HS-27A (cell line): ENCODE measurements around the gene INSYN1.

Experiments
- DNase-seq: peaks from one replicate; pipeline ENCODE4 v3.0.0-alpha.2; 2012; ENCODE audit warnings: low read depth, missing footprints

Gene INSYN1

DNA sequence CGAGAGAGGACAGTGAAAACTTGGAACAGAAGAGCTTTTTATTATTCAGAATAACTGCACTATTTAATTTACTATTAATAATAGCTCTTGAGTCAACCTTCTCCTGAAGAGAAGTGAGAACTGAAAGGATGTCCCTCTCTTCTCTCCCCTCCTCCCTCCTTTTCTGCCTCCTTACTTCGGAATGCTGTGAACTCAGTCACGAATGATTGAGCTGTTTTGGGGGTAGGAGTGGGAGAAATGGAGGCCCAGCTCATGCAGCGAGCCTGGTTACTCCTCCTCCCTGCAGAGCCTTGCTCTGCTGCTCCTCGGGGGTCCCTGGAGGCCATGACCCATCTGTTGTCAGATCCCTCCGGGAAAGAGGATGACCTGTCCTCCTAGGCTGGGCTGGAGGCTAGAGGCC lies 20.3 kb upstream of the INSYN1 start:
- no peak for DNase-seq

DNA sequence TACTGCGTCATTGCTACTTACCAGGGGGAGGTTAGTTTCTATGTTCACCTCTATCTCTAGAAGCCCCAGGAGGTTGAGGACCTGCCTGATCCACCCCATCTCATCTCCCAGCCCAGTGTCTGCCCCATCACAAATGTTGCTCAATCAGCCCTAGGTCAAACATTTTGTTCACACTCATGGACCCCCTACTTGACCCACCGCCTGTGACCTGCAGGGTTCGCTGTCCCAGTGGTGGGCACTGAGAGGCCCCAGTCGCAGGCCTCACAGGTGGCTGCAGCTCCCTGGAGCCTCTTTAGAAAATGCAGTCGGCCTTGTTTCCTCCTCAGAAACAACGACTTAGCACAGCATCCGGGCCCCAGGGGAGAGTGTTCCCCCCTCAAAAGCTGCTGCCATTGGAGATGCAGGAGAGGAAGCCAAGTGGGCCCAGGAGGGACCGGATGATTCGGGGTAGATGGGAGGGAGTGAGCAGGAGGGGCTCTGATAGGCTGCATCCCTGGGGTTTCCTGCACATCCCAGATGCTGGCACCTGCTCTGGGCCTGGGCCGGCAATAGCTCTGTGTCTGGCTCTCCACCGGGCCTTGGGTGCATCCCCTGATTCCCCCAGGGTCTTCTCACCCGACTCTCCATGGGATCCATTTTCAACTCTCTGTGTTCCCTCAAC lies 18.4 kb upstream of the INSYN1 start:
- no peak for DNase-seq

DNA sequence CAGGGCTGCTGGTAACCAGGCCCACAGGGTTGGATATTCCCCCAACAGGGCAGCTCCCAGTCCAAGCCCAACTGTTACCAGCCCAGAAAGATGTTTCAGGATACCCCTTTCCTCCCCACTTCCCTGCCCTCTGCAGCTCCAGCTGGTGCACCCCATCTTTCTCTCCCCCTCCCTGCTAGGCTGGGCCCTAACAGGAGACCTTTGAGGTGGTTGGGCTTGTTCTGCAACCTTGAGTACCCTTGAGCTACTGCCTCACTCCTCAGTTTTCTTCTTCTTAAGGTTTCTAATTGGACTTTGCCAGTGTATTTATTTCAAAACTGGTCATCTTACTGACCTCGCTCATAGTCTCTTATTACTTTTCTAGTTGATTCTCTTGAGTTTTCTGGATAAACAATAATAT lies 16.9 kb upstream of the INSYN1 start:
- no peak for DNase-seq

DNA sequence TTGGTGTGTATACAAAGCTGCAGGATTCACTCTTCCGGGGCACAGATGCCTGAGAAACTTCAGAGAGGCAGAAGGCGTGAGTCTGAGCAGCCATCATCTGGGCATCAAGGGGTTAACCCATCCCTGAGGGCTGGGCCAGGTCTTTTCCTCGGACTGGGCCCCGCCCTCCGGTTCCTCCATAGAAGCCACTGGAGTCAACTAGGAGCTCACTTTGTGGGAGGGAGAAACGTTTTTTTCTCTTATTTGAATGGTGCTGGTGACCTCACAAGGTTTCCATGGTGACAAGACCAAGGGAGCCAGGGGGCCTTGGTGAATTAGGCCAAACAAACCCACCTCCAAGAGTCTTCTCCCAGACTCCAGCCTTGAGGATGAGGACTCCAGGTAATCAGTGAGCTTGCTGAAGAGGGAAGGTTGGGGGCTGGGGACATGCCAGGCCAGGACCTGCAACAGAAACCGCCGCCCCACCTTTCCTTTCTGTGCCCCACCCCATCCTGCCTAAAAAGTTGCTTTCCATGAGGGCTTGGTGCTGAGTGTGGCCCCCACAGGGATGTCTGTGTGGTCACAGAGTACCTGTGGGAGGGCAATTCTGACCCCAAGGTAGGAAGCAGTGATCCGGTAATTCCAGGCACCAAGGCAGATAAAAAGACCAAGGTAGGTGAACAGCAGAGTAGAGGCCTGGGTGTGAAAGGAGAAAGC lies 14.8 kb upstream of the INSYN1 start:
- DNase-seq: no peak

DNA sequence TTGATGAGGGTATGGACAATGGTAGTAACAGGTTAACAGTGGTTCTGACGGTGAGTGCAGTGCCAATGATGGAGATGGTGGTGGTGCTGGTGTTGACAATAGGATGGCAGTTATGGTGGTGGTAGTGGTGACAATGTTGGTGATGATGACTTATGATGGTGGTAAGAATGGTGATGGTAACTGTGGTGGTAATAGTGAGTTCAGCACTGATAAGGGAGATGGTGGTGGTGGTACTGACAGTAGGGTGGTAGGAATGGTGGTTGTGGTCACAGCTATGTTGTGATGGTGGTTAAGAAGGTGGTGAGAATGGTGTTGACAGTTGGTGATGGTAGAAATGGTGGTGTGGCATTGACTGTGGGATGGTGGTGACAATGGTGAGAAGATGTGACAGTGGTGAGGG lies 13.4 kb upstream of the INSYN1 start:
- DNase-seq: no peak

DNA sequence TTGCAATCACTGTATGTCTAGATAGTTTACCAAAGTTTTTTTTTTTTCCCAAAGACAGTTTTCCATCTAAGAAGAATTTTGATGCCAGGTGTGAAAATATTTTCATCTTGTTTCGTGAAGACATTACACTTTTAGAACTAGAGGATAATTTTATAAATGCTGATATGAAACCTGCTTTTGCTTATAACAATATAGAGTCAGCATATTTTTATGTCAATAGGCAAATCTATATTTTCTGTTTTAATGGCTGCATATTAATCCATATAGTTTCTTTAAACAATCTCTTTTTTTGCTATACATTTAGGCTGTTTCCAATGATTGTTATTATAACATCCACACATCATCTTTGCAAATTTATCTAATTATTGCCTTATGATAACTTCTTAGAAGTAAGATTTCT lies 12.6 kb upstream of the INSYN1 start:
- DNase-seq: no peak

DNA sequence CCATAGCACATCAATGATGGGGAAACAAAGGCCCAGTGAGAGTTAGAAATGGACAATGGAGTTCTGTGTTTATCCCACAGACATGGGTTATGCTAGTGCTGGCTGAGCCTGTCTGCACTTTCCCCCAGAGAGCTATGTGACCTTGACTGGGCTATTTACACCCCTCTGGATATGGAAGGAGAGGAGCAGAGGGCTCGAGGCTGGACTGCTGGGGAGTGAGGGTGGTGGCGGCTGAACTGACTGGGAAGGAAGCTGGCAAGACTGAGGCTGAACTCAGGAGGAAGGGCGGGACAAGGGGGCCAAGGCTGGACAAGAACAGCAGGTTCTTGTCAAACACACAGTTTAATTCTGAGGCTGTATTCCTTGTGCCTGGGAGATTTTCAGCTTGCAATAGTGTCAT lies 10.8 kb upstream of the INSYN1 start:
- DNase-seq: no peak

DNA sequence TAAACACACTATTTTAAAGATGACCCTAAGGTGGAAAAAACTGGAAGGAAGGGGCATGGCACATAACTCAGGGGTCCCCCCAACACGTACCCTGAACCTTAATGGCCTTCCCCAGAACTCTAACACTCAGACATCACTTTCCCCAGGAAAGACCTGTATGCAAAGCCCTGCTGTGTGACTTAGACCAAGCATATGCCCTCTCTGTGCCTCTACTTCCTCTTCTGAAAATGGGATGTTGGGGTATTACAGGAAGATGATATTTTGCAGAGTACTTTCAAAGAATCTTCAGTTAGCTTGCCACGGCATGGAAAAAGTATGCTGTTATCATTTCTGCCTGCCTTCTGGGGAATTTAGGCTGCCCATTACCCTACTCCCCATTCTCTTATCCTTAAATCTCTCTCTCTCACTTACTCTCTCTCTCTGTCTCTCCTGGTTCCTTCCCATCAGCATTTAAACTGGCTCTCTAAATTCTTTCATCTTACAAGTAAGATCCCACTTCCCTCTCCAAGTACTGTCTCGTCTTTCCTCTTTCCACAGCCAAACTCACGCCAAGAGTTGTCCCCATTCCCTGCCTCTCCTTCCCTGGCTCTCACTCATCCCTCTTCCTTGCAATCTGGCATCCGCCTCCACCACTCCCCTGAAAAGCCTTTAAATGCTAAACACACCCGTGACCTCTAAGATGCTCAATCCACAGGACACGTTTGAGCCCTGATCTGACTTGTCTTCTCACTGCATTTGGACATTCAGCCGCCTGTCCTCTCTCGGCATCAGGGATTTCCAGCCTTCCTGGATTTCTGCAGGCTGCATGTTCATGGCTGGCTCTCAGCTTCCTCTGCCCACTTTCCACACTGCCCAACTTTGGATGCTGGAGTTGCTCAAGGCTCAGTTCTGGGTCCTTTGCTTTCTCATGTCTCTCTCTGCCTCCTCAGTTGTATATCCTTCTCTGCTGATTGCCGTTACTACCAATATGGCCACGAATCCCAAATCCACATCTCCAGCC lies 7.5 kb upstream of the INSYN1 start:
- no peak for DNase-seq

DNA sequence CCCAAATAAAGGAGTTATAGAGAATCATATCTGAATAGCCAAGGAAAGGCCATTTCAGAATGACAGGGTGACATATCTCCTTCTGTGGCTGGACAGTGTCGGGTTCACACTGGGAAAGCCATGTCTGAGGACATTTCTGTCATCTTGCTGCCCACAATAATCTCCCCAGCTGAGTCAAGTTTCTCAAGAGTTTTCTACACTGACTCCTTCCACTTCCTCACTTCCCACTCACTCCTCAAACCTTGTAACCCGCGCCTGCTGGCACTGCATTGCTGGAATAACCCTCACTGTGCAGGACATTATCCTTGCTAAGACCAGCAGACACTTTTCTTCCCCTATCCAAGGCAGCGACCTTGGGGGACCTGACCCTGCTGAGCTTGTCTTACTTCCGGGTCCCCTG lies 5.3 kb upstream of the INSYN1 start:
- DNase-seq: no peak

DNA sequence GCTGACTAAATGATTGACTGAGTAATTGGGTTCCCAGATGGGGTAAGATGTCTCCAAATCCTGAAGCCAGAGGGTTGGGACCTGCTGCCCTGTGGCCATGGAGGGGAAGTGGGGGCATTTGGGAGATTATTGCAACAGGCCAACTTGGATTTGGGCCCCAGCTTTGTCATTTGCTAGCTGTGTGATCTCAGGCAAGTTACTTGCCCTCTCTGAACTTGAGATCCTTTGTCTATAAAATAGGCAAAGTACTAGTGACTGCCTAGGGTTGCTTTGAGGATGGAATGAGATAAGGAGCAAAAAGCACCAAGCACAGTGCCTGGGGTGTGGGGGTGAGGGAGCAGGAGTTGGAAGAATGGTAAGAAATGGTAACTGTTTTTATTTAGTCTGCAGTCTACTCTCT lies 4.4 kb upstream of the INSYN1 start:
- DNase-seq: no peak

DNA sequence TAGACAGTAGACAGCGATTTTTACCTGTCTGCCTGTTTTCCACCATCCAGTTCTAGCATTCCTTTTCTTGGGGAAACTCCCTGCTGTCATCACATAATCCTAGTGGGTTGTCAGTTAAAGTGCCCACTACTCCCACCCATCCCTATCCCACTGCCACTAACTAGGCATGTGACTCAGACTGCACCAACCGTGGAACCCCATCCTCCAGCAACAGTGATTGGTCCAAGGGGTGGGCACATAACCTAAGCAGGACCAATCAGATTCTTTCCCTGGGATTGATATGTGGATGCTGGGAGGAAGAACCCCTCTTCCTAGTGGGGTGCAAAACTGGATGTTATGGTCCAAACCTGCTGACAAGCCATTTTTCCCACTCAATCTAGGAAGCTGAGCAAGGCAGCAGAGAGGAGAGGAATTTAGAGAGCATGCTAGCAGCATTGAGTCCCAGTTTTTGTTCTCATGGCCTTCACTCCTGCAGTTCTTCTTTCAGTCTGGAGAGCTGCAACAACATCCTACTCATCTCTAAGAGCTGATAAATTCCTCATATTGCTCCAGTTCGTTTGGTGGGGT lies 3.9 kb upstream of the INSYN1 start:
- DNase-seq: no peak

DNA sequence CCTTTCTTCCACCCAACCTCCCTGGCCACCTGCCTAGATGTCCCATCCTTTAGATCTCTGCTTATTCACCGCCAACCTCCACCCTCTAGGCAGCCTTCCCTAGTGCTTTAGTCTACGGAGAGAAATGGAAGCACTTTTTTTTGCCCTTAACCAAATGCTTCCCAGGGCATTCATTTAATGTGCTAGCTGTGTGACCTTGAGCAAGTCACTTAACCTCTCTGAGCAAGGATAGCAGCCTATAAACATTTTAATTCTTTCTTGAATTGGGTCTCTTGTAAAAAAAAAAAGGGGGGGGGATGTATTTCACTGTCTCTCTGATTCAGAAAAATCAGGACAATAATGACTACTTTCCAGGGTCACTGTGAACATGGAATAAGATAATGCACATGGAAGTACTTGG lies 3.2 kb upstream of the INSYN1 start:
- no peak for DNase-seq

DNA sequence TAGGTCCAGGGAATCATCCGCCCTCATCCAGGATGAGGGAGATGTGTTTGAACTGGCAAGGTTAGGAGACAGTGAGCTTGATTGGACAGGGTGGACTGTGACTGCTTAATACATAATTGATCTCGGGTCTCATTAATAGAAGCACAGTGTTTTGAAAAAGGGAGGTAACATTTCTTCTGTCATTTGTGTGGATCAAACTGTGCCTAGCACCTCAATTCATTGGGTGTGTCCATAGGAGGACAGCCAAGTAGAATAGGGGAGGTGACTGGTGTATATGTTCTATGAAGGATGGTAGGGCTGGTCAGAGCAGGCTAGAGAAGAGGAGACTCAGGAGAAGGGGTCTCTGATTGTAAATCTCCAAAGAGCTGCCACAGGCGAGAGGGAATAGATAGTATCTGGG lies 2.8 kb upstream of the INSYN1 start:
- DNase-seq: no peak

DNA sequence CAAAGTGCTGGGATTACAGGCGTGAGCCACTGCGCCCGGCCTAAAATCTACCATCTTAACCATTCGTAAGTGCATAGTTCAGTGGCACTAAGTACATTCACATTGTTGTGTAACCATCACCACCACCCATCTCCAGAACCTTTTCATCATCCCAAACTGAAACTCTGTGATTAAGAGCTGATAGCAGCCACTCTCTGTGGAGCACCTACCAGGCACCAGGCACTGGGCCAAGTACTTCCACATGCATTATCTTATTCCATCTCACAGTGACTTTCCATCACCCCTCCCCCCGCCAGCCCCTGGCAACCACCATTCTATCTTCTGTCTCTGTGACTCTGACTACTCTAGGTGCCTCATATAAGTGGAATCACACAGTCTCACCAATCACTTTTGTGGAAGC lies 2.3 kb upstream of the INSYN1 start:
- no peak for DNase-seq

DNA sequence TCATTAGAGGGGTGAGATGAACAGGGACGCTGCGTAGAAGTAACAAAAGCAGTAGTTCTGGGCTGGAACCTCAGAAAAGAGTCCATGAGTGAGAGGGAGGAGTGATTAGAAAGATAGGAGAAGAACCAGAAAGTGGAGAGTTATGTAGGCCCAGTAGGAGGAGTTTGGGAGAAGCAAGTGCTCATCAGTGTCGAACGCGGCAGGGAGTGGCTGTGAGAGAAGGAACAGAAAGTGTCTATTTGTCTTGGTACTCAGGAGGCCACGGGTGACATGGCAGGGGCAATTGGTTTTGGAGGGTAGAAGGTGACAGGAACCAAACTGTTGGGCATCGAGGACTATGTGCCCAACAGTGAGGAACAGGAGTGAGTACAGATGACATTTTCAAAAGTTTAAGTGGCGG lies 1.3 kb upstream of the INSYN1 start:
- no peak for DNase-seq

DNA sequence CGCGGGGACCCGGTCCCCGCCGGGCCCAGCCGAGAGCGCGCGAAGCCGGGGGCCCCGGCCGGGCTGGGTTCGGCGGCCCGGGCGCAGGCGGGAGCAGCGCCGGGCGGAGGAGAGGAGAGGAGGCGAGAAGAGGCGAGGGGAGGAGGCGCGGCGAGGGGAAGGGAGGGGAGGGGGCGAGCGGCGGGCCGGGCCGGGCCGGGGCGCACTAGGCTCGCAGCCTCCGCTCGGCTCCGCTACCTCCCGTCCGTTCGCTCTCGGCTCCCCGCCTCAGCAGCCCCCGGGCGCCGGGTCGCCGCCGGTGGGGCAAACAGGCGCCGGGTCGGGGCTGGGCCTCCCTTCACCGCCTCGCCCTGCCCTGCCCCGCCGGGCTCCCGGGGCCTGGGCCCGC lies 351 bp downstream of the INSYN1 start:
- DNase-seq: no peak

DNA sequence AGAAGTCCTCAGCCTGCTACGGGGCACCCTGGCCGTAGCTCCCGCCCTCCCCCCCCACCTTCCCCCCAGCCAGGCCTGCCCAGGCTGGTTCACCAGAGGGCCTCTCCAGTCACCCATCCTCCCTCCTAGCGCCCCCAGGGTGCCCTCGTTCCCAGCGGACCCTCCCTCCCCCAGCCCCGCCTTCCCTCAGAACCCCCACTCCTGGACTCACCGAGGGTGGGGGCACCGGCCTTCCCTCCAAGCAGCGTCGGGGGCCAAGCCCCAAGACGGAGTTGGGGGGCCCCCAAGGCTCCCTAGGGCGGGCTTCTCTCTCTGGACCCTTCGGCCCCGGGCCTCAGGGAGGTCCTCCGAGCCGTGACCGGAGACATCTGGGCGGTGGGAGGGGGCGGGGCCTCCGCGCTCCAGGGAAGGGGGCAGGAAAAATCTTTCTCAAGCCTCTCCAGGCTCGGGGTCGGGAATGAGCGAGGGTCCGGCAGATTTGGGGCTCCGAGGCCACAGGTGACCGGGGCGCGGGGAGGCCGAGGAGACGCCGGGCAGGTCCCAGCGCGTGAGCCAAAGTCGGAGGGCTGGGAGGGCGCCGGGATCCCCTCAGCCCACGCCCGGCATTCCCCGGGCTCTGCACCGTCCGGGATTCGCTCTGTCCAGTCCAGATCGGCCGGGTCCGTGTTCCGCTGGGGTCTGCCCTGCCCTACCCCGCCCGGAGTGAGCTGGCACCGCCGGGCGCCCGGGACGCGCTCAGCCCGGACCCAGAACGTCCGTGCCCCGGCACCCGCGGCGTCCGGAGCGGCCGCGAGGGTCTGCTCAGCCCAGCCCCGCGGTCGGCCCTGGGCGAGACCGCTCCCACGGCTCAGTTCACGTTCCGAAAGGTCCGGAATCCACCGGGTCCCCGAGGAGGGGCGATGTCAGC lies 999 bp downstream of the INSYN1 start:
- DNase-seq: no peak

DNA sequence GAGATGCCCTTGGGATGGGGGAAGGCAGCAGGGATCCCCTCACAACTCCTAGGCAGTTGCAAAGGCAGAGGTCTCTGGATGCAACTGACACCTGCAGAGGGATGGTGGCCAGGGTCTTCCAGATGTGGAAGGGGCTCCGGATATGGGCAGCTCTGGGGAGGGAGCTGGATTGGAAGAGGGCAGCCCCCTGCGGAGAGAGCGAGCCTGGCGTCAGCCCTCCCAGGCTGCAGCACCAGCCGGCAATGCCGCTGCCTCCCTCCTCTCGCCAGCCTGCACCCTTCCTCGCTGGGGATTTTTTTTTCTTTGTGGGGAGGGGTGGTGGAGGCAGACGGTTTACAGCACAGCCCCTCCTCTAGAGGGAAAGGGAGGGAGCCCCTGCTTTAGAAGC lies 1.6 kb downstream of the INSYN1 start:
- DNase-seq: no peak

DNA sequence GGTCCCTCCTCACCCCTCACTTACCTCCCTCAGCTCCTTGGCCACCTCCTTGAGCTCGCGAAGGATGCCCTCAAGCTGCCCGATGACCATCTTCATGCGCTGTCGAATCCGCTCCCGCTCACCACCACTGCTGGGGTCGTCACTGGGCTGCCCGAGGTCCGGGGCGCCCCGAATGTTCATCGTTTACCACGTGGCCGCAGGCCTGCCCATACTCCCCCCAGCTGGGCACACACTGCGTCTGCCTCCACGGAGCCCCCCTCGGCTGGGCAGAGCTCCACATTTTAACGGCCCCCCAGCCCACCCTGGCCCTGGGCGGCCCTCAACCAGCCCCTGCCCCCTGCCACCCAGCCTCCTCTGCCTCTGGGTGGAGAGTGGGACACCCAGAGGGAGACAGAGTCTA lies 2.2 kb downstream of the INSYN1 start:
- no peak for DNase-seq

DNA sequence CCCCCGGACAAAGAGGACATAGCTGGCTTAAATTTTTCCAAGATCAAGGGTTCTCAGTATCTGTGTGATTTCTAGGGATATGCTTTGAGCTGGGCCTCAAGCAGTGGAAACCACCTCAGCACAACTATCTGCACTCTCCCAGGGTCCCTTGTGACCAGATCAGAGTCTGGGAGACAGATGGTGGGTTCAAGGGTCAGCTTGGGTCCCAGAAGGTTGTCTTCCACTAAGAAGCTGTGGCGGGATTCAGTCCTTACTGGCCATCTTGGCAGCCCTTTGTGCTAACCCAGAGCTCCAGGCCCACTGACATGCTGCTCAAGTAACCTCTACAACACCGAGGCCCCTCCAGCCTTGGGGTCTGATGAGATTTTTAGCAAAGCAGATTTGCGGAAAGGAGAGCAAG lies 2.7 kb downstream of the INSYN1 start:
- no peak for DNase-seq

DNA sequence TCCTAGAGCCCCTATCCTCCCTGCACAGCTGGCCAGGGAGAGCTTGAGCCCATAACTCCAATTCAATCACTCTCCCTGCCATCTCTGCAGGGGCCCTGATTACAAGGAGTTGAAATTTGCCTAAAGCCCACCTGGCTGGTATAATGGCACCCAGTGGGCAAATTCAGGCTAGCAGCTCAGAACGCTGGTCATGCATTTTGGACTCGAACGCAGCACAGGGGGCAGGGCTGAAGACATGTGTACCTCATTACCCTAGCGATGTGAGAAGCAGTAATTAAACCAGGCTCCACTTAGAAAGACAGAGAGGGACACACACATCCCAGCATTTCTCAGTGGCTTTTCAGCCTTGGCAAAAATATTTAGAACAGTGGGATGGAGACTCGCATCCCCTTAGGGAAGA lies 3.2 kb downstream of the INSYN1 start:
- no peak for DNase-seq

DNA sequence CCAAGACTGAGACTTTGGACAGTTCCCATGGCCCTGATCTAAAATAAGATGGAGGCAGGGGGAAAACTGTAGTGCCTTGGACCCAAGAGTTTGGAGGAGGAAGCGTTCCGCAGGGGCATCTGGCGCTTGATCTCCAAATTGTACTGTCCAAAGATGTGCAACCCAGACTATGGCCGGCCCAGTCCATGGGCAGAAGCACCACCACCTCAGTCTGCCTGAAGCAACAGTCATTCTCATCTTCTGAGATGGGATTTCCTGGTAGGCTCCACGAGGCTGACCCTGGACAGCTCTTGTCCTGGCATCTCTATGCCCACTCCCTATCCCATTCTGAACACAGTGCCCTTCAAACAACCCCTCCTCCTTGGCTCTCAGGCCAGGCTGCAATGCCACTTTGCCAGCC lies 3.6 kb downstream of the INSYN1 start:
- DNase-seq: no peak
